ENCODE measurements around the gene TAPBP. TPM values are rescaled to one million over a fixed set of nuclear protein-coding genes. Genes with fewer than 3 reads are reported as not detected.
"Not testable (repeated sequence)": the region's sequence is repeated elsewhere in the genome, so short reads cannot be mapped to it uniquely, and the experiment has no call there.

Gene TAPBP
- polyA plus RNA-seq, 4 donors, result 29.8 to 53.6 (median 40.3) TPM

DNA sequence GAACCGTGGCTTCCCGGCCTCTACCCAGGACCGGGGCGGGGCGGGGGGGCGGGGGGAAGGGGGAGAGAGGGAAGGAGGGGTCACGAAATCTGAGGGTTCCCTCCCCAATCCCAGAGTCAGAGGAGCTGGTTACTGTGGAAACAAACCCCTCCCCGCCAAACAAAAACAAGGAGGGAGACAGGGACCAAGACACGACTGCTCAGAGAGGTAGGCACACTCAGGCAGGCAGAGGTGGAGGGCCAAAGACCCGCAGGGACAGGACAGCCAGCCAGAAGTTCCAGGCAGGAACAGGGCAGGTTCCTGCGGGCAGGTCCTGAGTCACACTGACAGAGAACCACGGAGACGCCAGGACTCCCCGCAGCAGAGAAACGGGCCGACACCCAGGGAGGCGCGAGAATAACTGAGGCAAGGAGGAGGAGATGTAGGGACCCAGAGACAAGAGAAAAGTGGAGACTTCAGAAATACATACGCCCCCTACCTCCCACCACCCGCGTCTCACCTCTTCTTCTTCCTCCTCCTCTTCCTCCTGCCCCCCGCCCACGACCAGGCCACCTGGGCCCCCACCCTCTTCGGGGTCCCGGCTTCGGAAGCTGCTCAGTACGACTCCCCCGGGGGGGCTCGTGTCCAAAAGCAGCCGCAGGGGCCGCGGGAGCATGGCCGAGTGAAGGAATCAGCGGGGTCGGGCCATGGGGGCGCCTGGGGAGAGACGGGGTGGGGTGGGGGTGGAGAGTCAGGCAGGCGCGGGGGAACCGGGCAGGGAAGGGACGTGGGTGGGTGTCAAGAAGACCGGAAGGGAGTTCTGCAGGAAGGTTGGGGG, 15.7 kb downstream of the TAPBP start:
- peak in 1 of 4 donors; percentile 41 for DNase-seq (ENCODE audit: low read depth in 4 of 4, low spot score in 2 of 4)

DNA sequence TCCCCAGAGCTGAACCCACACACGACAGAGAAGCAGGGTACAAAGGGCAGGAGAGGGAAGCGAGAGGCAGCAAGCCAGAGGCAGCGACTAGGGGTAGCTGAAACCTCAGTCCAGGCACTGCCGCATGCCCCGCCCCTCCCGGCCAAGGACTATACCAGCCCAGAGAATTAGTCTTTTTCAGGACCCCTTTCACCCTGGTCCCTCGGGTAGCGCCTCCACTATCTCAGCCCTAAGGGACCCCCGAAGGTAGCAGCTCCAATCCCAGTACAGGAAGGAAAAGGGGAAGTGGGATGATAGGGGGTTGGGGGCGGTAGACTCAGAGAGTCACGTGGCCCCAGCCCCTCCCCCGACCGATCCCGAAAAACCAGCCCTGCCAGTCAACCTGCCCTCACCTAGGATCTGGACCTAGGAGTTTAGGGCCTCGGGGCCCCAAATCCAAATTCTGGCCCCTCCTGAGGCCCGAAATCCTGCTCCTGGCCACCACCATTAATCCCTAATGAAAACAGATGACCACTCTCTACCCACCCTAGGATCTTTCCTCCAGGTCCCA, 16.4 kb downstream of the TAPBP start:
- DNase-seq (ENCODE audit: low read depth in 4 of 4, low spot score in 2 of 4), result no peak

DNA sequence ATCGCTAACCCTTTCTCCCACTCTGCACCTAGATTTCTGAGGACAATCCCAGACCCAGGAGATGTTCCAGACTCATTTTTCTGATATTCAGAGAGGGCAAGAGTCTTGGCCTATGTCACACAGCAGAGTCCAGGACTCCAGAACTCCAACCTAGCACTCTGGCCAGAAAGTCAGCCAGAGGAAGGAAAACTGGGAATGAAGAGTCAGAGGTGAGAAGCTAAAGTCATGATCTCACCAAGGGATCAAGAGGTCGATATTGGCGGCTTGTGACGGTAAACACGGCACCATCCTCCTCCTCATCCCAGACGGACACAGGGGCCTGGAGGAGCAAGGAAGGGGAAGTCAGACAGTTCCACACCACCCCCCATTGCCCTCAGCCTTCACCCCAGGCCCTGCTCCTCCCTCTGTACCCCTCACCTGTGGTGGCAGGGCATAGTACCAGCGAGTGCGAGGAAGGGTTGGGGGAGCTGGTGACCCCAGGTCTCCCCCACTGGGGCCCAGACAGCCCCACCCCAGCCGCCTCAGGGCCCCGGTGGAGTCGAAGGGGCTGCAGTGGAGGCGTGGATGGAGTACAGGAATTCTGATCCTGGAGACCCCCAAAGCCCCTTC, 17.0 kb downstream of the TAPBP start:
- DNase-seq (ENCODE audit: low read depth in 4 of 4, low spot score in 2 of 4), result no peak

DNA sequence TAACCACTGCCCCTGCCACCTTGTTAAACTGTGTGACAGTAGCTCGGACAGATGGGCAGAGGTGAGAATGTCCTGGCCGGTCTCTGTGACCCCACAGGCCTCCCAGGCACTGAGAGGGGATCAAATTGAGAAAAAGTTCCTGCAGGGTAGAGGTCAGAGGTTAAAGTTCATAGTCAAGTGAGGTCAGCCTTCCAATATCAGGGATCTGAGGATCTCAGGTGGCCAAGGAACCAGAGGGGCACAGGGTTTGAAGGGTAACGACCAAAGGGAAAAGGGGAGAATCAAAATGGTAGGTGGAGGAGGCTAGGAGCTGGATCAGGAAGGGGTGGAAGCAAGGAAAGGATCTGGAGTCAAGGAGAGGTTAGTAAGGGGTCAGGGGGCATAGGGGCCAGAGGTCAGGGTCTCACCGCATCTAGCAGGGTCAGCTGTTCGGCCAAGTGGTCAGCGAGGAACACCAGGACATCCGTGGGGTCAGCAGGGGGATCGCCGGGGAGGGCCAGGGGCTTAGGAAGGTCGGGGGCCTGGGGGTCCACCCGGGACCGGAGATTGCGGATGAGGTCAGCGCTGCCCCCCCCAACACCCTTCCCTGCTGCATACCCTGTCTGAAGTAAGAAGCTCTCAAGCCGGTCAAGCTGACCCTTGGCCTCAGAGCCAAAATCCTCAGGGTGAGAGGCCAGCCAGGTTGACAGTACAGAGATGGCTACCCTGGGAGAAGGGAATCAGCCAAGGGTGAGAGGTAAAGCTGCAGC, 18.1 kb downstream of the TAPBP start:
- DNase-seq (ENCODE audit: low read depth in 4 of 4, low spot score in 2 of 4), result no peak

DNA sequence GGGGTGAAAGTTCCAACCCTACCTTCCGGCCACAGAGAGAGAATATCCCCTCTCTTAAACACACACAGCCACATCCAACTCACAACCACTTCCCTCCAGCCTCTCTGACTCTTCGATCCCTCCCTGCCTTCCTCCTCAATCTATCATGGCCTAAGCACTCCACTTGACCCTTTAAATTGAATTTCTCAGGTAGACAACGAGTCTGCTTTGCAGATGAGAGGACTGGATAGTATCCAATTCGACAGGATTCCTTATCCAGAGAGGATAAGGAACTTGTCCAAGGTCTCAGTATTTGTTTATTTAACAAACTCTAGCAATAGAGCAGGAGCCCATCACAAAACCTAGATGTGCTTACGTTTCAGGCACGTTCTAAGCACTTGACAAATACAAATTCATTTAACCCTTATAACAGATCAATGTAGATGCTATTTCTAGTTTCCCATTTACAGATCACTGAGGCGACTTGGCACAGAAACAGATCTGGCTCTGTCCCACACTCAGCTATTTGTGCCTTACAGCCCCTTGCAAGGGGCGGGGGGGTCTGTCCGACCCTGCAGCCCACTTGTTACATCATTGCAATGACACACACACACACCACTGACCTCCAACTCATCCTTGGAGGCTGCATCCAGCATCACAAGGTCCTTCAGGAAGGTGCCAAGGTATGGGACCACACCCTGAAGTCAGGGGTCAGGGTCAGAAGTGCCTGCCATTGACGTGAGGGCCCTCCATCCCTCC, 19.6 kb downstream of the TAPBP start:
- no peak for DNase-seq (ENCODE audit: low read depth in 4 of 4, low spot score in 2 of 4)

DNA sequence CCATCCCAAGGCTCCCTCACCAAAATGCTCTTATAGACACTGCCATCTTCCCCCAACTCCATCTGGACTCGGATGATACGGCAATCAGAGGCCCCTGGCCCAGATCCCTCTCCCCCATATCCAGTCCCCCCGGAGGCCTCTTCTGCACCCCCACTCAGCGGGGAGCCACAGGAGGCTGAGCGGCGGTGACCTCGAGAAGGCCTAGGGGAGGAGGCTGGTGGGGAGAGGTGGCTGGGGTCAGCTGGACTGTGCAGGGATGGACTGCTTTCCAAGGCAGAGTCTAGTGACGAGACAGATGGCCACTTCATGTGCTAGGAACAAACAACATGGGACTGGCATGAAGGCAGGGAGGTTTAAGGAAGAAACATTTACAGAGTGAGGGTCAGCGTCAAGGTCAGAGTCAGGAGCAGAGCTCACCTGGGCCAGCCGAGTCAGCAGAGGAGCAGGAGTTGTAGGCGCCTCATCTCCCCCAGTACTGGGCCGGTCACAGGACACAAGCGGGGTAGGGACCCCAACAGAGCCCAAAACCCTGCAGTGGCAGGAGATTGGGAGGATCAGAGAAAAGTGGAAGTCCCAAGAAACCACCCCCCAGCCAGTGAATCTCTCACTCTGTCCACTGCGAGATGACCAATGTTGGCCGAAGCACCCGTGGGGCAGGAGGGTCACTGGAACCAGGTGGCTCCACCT, 20.7 kb downstream of the TAPBP start:
- no peak for DNase-seq (ENCODE audit: low read depth in 4 of 4, low spot score in 2 of 4)

DNA sequence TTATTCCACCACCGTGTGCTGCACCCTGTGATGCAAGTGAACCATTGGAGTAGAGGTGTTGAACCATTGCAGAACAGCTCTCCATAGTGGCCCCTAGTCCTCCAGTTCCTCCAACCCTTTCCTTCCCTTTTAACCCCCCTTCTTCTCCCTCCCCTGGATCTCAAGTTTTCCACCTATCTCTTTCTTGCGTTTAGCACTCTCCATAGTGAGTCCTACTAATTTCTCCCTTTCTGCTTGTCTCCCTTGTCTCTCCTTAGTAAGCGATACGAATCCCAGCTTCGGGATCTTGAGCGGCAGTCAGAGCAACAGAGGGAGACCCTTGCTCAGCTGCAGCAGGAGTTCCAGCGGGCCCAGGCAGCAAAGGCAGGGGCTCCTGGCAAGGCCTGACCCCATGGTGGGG, 23.4 kb downstream of the TAPBP start:
- no peak for DNase-seq (ENCODE audit: low read depth in 4 of 4, low spot score in 2 of 4)

DNA sequence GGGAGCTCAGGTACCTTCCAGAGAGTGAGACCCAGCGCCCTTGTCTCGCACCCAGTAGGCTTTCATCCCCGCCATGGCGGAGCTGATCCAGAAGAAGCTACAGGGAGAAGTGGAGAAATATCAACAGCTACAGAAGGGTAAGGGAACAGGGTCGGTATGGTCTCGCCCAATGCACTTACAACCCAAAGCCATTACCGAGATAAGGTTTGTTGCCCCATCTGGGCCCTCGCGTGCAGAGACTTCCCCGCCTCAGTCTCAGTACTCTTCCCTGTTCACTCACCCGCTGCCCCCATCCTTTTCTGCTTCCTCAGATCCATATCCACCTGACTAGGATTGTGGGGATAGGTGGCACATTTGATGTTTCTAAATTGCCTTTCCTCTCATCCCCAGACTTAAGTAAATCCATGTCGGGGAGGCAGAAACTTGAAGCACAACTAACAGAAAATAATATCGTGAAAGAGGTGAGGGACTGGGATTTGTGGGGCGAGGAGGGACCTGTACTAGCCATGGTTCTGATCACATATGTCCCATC, 24.0 kb downstream of the TAPBP start:
- no peak for DNase-seq (ENCODE audit: low read depth in 4 of 4, low spot score in 2 of 4)

DNA sequence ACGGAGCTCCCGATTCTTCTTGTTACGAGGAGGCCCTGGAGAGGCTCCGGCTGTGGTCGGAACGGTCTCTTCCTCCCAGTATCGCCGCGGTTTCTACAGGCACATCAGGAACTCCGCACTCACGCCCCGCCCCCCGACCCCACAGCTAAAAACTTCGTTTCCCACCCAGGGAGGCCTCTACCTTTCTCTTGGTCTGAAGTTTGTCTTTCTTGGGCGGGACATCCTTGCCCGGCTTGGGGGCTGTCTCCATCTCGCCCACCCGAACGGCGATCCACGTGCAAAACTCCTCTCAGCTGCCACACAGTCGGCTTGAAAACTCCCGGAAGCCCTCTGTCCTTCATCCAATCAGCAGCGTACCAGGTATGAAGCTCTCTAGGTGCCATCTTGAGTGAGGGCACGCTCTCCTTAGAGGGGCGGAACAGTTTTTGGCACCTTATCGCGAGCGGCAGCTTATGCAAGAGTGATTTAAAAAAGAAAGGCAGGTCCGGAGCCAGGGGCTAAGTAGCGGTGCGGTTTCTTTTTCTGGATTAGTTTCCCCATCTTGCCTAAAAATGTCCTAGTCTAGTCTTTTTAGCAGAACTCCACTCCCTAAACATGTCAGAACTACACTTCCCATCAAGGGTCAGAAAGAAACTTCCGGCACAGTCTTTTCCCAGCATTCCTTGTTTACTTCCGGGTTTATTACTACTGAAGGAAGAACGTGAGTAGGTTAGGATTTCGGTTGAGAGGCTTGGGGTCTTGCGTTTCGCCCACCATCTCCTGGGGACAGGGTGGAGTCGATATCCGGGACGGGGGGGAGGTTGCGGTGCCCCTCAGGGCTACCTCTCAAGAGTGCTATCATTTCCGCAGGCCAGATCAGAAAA, 24.7 kb downstream of the TAPBP start, which contains the start of the genes PFDN6 and WDR46:
PFDN6 (plus strand) TSS at position 681 of the 863 bp plus-strand sequence. CDS start 256 bp downstream, outside the sequence.
WDR46 (minus strand) TSS at position 319 of the 863 bp plus-strand sequence; CDS start at position 250, 69 bp downstream.
- peak in 3 of 4 donors; percentile 90 to 98 (median 93) for DNase-seq (ENCODE audit: low read depth in 4 of 4, low spot score in 2 of 4)

DNA sequence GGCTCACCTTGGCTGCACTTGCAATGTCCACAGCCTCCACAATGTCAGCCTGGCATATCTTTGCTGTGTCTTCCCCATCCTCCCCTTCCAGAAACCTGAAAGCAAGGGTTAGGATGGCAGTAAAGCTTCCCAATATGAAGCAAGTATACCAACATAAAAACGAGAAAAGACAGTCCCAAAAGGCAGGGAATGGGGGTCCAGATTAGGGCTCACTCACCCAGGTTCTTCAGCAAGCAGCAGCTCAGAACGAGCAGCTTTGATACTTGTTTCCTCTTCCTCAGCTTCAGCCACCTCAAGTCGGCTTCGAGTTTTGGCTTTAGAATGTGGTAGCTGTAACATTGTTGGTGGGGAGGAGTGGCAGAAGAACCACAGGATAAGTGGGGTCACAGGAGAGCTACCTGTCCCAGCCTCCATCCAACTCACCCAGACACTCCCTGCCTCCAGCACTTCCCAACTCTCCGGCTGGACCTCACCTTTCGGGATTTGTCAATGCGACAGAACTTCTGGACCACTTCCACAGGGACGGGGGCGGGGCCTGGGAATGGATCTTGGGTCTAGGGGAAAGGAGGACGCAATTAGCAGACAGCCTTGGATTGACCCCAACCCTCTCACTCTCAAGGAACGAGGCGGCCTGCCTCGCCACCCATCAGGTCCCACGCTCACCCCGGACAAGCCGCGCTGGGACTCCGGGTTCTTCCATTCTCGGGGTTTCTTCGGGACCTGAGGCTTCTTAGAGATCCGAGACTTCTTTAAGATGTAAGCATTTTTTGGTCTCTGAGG, 25.5 kb downstream of the TAPBP start:
- DNase-seq (ENCODE audit: low read depth in 4 of 4, low spot score in 2 of 4), result no peak

DNA sequence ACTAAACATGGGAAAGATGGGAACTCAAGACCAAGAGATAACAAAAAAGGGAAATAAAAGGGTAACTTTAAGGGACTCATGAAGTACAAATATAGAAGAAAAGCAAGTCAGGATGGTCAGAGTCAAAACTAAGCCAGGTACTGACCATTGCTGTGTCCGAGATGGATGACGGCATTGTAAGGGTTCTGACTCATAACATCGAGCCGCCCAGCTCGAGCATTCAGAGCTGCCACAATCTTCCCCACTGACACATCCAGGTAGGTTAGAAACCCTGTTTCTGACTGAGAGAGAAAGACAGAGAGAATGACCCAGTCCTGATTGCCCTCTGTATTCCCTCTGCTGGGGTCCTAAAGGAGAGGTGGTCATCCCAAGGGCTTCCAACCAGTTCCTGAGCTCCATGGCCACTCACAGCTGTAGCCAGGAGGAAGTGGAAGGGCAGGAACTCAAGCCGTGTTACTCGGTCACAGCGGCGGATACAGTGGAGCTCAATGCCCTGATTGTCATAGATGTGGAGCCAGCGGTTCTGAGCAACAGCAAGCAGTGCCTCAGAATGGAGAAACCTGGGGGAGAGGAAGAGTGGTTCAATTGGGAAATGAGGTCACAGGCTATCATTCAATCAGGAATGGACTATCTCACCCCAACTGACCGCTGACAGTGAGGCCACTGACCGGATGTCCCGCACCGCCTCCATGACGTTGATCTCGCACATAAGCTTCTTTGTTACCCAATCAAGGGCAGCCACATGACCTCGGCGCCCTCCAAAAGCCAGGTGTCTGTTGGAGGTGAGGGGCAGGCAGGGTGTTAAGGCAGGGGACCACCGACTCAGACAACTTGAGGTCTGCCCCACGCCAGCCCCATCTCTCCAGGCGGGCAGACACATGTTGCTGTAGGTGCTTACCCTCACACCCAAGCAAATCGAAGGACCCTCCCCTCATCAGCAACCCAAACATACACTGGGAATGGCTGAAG, 26.6 kb downstream of the TAPBP start:
- DNase-seq (ENCODE audit: low read depth in 4 of 4, low spot score in 2 of 4), result no peak

DNA sequence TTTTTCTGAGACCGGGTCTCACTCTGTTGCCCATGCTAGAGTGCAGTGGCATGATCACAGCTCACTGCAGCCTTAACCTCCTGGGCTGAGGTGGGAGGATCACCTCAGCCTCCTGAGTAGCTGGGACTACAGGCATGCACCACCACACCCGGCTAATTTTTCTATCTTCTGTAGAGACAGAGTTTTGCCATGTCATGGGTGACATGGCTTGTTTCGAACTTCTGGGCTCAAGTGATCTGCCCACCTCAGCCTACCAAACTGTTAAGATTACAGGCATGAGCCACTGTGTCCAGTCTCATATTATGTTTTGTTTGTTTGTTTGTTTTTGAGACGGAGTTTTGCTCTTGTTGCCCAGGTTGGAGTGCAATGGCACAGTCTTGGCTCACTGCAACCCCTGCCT, 28.7 kb downstream of the TAPBP start:
- not testable (repeated sequence) for DNase-seq (ENCODE audit: low read depth in 4 of 4, low spot score in 2 of 4)

DNA sequence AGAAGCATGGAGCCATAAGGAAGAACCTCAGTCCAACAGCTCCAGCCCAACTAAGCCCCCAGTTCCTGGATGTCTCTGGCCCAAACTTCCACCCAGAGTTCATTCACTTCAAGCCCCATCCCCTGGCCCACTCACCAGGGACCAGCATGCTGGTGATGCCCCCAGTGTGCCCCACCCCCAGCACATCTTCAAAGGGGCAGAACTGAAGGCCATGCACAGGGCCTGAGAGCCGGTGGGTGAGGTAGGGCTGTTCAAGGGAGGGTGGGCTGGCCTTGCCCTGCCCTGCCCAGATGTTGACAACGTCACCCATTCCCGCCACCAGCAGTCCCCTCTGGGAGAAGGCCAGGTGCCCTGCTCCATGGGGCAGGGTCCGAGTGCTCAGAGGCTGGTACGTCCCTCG, 33.3 kb downstream of the TAPBP start:
- DNase-seq (ENCODE audit: low read depth in 4 of 4, low spot score in 2 of 4), result no peak

DNA sequence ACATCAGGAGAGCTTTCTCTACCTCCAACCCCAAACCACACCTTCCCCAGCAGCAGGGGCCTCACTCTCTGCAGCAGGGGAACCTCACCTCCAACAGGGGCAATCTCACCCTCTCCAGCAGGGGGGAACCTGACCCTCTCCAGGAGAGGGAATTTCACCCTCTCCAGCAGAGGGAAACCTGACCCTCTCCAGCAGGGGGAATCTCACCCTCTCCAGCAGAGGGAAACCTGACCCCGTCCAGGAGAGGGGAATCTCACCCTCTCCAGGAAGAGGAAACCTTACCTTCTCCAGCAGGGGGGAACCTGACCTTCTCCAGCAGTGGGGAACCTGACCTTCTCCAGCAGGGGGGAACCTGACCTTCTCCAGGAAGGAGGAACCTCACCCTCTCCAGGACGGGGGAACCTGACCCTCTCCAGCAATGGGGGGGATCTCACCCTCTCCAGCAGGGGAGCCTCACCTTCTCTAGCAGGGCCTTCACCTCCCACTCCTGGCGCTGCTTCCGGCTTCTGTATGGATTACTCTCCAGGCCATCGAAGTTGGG, 33.8 kb downstream of the TAPBP start:
- DNase-seq (ENCODE audit: low read depth in 4 of 4, low spot score in 2 of 4), result peak in 1 of 4 donors; percentile 12

DNA sequence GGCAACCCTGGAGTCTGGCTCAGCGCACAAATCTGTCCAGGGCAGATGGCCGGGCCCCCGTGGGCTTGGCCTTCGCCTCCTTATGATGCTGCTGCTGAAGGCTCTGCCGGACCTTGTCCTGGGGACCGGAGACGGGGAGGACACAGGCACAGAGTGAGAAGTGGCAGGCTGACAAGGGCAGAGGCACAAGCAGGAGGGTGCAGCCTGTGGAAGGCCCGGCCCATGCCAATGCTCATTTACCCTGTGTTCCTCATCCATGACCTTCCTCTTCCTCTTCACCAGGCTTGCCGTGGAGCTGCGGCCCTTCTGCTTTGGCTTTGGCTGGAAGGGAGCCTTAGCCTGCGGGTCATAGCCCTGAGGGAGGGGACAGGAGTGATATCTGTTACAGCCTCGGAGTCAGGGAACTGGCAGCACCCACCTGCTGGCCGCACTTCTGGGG, 34.6 kb downstream of the TAPBP start:
- no peak for DNase-seq (ENCODE audit: low read depth in 4 of 4, low spot score in 2 of 4)

DNA sequence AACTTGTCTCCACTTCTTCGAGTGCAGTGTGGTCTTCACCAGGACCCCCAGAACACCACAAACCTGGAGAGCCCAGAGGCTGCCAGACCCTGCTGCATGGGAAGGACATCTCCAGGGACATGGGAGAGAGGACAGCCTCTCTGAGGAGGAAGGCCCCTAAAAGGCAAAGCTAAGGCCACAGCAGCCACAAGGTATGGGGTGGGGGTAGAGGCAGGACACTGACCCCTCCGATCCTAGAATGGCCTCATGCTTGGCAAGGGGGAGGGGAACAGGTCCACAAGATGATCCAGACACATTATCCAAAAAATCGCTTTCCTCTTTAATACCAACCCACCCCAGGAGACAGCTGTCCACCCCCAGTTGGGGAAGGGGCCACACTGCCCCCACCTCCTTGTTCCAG, 35.1 kb downstream of the TAPBP start:
- DNase-seq (ENCODE audit: low read depth in 4 of 4, low spot score in 2 of 4), result no peak
